Stimulated activated CD8-positive, alpha-beta memory T cell treated with anti-CD3 and anti-CD28 coated beads, Interleukin-12 subunit alpha, Interleukin-12 subunit beta, amount 100 ng/mL, for 1 hour (primary cell): ENCODE measurements around the gene PRKAG2.

ENCODE experiments used
- DNase-seq: peaks from one replicate; pipeline ENCODE4 v3.0.0-alpha.2; 2020; ENCODE audit warnings: low read depth

Gene PRKAG2

GRCh38 chr7:151648429-151648828 lies 228.5 kb downstream of the PRKAG2 start:
- DNase-seq = no peak

GRCh38 chr7:151647874-151648273 lies 229.0 kb downstream of the PRKAG2 start:
- DNase-seq = no peak

GRCh38 chr7:151647006-151647405 lies 229.9 kb downstream of the PRKAG2 start:
- DNase-seq = no peak

- DNase-seq = no peak
Measured at GRCh38 chr7:151645311-151645710, 231.6 kb downstream of the PRKAG2 start.

- DNase-seq = no peak
Measured at GRCh38 chr7:151644554-151644953, 232.4 kb downstream of the PRKAG2 start.

- DNase-seq = no peak
Measured at GRCh38 chr7:151642746-151643145, 234.2 kb downstream of the PRKAG2 start.

GRCh38 chr7:151641587-151641986 lies 235.3 kb downstream of the PRKAG2 start:
- DNase-seq = no peak

- DNase-seq = no peak
Measured at GRCh38 chr7:151637781-151638261, 239.1 kb downstream of the PRKAG2 start.

GRCh38 chr7:151634643-151635042 lies 242.3 kb downstream of the PRKAG2 start:
- no peak for DNase-seq

GRCh38 chr7:151633516-151633812 lies 243.5 kb downstream of the PRKAG2 start:
- no peak for DNase-seq

- peak; percentile 21 for DNase-seq
Measured at GRCh38 chr7:151632750-151633515, 244.0 kb downstream of the PRKAG2 start.

- DNase-seq = peak; percentile 78
Measured at GRCh38 chr7:151631953-151632749, 244.8 kb downstream of the PRKAG2 start.

GRCh38 chr7:151631570-151631952 lies 245.4 kb downstream of the PRKAG2 start:
- peak; percentile 6 for DNase-seq

GRCh38 chr7:151630851-151631569 lies 245.9 kb downstream of the PRKAG2 start:
- DNase-seq = no peak

GRCh38 chr7:151630358-151630757 lies 246.6 kb downstream of the PRKAG2 start:
- DNase-seq = no peak

- no peak for DNase-seq
Measured at GRCh38 chr7:151629713-151630272, 247.1 kb downstream of the PRKAG2 start.

GRCh38 chr7:151628846-151629604 lies 247.9 kb downstream of the PRKAG2 start:
- DNase-seq = no peak

- DNase-seq = no peak
Measured at GRCh38 chr7:151626422-151627115, 250.3 kb downstream of the PRKAG2 start.

- DNase-seq = no peak
Measured at GRCh38 chr7:151625606-151626005, 251.3 kb downstream of the PRKAG2 start.

- DNase-seq = no peak
Measured at GRCh38 chr7:151624246-151624928, 252.5 kb downstream of the PRKAG2 start.
